Brain microvascular endothelial cell (primary cell): ENCODE results near the gene CPSF4L.

ENCODE experiments used
- DNase-seq: peaks from one replicate; pipeline ENCODE4 v3.0.0-alpha.2; 2020
- H3K27ac ChIP-seq: fragments of 250-450 bp; sonication (Bioruptor Pico); 2 replicates; pipeline ENCODE4 v1.5.1; 2020; ENCODE audit warnings: mild to moderate bottlenecking, moderate library complexity
- H3K27me3 ChIP-seq: fragments of 250-450 bp; sonication (Bioruptor Pico); replicated peaks from 2 replicates; pipeline ENCODE4 v1.5.1; 2020; ENCODE audit warnings: mild to moderate bottlenecking
- H3K36me3 ChIP-seq: fragments of 250-450 bp; sonication (Bioruptor Pico); replicated peaks from 2 replicates; pipeline ENCODE4 v1.5.1; 2020; ENCODE audit warnings: mild to moderate bottlenecking
- H3K4me3 ChIP-seq: 2 replicates; pipeline ENCODE4 v1.5.1; 2011; ENCODE audit warnings: low read depth, mild to moderate bottlenecking, control low read depth, low read length, moderate library complexity
- in situ Hi-C: cut with HindIII; loops from 2 replicates; pipeline ENCODE4 v1.10.0; 2017; ENCODE audit warnings: low sequenced_read_pairs, low pct_ligation_motif_present
- TF ChIP-seq, protein P1 (sequence below): IDR thresholded peaks from 2 replicates; pipeline ENCODE4 v1.5.1; 2011; ENCODE audit warnings: low read depth, mild to moderate bottlenecking, moderate library complexity, low read length, control low read depth, inconsistent platforms; ENCODE audit errors: missing control alignments

CPSF4L gene

DNA sequence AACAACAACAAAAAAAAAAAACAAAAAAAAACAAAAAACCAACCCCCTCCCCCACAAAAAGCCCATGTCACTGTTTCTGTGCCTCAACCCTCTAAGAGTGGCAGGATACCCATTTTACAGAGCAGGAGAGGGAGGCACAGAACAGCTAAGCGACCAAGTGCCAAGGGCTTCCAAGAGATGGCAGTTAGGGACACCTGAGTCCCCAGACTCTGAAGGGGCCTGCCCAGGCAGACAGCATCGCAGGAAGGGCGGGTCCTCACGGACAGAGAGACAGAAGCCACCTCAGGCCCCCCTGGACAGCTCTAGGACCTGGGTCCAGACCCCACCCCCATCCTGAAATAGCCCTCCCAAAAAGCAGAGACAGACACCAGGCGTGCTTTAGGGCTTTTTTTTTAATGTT, 21.6 kb upstream of the CPSF4L start:
- TF ChIP-seq, protein P1, sequence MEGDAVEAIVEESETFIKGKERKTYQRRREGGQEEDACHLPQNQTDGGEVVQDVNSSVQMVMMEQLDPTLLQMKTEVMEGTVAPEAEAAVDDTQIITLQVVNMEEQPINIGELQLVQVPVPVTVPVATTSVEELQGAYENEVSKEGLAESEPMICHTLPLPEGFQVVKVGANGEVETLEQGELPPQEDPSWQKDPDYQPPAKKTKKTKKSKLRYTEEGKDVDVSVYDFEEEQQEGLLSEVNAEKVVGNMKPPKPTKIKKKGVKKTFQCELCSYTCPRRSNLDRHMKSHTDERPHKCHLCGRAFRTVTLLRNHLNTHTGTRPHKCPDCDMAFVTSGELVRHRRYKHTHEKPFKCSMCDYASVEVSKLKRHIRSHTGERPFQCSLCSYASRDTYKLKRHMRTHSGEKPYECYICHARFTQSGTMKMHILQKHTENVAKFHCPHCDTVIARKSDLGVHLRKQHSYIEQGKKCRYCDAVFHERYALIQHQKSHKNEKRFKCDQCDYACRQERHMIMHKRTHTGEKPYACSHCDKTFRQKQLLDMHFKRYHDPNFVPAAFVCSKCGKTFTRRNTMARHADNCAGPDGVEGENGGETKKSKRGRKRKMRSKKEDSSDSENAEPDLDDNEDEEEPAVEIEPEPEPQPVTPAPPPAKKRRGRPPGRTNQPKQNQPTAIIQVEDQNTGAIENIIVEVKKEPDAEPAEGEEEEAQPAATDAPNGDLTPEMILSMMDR: no peak
- in situ Hi-C loops: no loop called here
- Histone ChIP-seq H3K27me3 (no peaks in the 10 kb centered on the region), H3K27ac (no peak overlapping the region), H3K4me3 (no peak overlapping the region), H3K36me3 (peaks cover 14% of the 10 kb centered on the region)
- DNase-seq: no peak

DNA sequence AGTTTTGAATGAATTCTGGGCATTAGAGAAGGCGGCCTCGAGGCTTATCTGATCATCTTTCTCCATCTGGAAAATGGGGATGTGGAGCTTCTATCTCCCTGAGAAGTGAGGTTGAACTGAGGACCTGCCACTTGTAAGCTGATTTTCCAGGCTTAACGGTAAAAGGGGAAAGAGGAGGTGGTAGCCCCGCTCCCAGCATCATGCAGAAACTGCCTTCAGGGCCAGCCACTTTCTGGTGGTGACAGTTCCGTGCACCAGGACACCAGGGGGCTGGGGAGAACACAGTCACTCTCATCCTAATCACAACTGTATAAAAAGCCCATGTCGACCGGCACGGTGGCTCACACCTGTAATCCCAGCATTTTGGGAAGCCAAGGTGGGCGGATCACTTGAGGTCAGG, 20.9 kb upstream of the CPSF4L start:
- TF ChIP-seq, protein P1: no peak
- DNase-seq: no peak
- no peaks in the 10 kb centered on the region for H3K27me3 ChIP-seq
- H3K27ac ChIP-seq: no peak overlapping the region
- no peak overlapping the region for H3K4me3 ChIP-seq
- H3K36me3 ChIP-seq: peaks cover 14% of the 10 kb centered on the region
- in situ Hi-C loops: no loop called here

DNA sequence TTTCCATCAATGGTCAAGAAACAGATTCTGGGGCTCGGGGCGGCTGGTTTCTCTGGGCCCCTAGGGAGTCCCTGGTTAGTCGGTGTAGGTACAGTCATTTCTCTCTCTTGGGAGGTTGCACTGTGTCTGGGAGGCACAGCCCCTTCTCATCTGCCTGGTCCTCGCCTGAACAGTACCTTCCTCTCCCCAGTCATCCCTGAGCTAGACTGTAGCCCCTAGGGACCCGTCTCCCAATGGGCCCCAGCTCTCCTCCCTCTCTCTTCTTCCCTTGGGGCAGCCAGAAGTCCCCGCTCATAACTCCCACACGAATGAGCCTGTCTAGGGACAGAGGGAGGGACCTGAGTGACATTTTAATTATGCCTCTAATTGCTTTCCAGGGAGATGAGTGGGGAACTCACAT, 20.2 kb upstream of the CPSF4L start:
- Histone ChIP-seq H3K36me3 (peaks cover 14% of the 10 kb centered on the region), H3K27ac (no peak overlapping the region), H3K4me3 (no peak overlapping the region), H3K27me3 (no peaks in the 10 kb centered on the region)
- in situ Hi-C loops: no loop called here
- TF ChIP-seq, protein P1: no peak
- no peak for DNase-seq

DNA sequence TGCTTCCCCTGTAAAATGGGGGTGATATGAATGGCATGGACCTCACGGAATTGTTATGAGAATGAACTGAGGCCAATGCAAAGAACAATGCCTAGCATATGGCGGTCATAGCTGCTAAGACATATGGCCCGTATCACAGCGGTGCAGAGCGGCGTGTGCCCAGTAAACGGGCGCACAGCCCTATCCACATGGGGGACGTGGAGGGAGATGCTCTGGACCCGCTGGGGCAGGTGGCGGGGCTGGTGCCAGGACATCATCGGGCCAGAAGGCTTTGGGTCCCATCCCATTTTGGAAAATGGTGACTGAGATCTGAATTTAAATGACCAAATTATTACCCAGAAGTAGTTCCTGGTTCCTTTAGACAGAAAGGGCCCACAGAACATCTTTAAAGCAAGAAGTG, 18.5 kb upstream of the CPSF4L start:
- H3K27me3 ChIP-seq: no peaks in the 10 kb centered on the region
- no peak overlapping the region for H3K27ac ChIP-seq
- H3K4me3 ChIP-seq: no peak overlapping the region
- TF ChIP-seq, protein P1: no peak
- in situ Hi-C loops: no loop called here
- peaks cover 3% of the 10 kb centered on the region for H3K36me3 ChIP-seq
- no peak for DNase-seq

DNA sequence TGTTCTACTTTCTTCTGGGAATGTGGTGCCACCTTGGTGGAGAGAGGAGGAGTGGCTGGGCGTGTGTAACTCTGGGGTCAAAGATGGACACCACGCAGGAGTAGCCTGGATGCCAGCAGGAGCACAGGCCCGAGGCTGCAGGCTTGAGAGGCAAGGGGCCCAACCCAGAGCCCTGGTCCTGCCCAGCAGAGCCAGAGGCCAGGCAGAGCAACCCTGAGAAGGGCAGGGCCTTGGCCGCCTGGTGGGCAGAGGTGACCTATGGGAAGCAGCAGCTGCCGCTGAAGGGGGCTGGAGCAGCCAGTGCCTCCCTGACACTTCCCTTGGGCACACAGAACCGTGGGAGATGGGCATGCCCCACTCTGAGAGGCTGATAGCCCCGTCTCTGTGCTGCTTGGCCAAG, 18.0 kb upstream of the CPSF4L start:
- H3K27ac ChIP-seq: no peak overlapping the region
- in situ Hi-C loops: no loop called here
- no peaks in the 10 kb centered on the region for H3K27me3 ChIP-seq
- no peak overlapping the region for H3K4me3 ChIP-seq
- TF ChIP-seq, protein P1: no peak
- H3K36me3 ChIP-seq: no peaks in the 10 kb centered on the region
- DNase-seq: no peak
